Stimulated activated naive CD4-positive, alpha-beta T cell (primary cell): ENCODE data around the gene OR8B12.
"Not testable (repeated sequence)": the region's sequence is repeated elsewhere in the genome, so short reads cannot be mapped to it uniquely, and the experiment has no call there.

Experiments
- DNase-seq, 6 experiments: peaks; one replicate each; lab custom pipeline; 2025; lab: John Stamatoyannopoulos, UW

Gene OR8B12

DNA sequence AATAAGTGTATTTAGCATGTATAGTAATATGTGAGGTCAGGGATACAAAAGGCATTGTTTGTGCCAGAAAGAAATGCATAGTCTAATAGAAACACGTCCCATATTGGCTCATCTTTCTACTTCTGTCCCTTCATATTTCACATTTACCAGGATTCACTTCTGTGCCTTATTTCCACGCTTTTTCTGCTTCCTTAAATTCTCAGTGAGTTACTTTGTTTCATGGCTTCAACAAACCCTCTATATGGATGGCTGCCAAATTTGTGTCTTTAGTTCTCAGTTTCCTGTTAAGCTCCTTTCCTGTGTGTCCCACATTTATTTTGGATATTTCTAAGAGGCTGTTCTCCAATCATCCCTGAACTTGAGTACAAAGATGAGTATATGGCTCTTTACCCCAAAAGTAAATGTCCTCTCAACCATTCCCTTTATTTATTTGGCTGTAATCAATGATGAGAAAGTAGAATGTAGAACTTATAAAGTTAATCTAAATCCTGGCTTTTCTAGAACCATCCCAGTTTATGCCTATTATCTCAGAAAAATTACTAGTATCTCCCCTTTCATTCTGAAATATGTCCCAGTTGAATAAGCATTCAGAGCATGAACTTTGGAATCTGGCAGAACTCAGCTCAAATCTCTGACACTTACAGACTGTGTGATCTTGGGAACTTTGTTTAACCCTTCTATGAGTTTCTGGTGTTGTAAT is 23.5 kb downstream of the OR8B12 start:
- DNase-seq, result no peak

- no peak for DNase-seq
These were observed 24.4 kb downstream of the OR8B12 start for GRCh38 chr11:124518989-124519451.

DNA sequence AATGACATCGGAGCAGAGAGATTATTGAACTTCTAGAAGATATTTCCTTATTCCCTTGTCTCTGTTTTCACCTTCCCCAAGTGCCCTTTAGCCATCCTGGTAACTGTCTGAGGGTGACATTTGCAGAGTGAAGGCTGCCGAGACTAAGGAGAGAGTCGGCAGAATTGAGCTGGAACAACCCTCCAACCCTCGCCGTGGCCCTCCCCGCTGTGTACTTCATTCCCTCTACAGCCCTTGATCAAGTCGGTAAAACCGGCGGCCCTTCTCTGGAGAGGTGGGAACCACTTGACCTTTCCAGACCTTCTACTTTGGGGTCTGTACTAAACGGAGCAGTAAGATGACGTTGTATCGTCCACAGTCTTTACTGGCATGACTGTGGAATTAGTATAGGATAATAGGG is 26.1 kb downstream of the OR8B12 start:
- no peak for DNase-seq

DNA sequence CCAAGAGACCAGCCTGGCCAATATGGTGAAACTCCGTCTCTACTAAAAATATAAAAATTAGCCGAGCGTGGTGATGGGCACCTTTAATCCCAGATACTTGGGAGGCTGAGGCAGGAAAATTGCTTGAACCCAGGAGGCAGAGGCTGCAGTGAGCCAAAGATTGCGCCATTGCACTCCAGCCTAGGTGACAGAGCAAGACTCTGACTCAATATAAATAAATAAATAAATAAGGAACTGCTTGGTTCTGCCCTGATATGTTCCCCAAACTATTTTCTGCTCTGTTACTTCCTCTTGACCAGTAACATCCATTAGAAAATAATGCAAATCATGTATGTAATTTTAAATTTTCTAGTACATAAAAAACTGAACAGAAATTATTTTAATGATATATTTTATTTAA is 28.8 kb downstream of the OR8B12 start:
- DNase-seq, result not testable (repeated sequence)

GRCh38 chr11:124514131-124514530 is 29.3 kb downstream of the OR8B12 start:
- DNase-seq, result no peak

DNA sequence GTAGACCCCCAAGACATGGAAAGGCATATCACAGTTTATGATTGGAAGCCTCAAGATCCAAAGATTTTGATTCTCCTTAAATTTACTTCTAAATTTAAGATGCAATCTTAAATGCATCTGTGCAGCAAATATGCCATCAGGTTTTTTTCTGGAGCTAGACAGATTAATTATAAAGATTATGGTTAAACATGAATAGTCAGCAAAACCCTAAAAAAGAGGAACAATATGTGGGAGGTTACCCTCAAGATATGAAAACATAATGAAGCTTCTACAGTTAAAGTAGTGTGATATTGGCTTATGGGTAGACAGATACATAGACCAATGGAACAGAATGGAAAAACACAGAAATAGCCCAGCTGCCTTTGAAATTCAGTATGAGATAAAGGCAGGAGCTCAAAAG is 31.7 kb downstream of the OR8B12 start:
- no peak for DNase-seq

GRCh38 chr11:124510279-124510678 is 33.2 kb downstream of the OR8B12 start:
- DNase-seq, result no peak

DNA sequence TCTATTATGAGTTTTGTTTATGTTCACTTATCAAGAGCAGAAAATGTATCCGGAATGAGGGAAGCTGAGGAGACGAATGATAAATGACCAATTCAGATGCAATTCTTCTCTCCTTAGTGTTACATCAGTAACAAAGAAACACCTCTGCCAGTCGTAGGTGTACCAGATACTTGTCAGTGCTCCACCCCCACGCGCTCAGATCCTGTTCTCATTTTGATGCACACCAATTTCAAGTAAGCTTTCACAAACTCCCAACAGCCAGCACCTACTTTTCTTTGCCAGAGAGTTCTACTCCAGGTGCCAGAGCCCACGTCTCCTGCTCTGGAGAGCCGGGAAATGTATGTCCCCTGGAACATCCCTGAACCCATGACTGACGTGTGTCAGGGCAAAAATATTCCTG is 43.7 kb downstream of the OR8B12 start:
- no peak for DNase-seq

DNA sequence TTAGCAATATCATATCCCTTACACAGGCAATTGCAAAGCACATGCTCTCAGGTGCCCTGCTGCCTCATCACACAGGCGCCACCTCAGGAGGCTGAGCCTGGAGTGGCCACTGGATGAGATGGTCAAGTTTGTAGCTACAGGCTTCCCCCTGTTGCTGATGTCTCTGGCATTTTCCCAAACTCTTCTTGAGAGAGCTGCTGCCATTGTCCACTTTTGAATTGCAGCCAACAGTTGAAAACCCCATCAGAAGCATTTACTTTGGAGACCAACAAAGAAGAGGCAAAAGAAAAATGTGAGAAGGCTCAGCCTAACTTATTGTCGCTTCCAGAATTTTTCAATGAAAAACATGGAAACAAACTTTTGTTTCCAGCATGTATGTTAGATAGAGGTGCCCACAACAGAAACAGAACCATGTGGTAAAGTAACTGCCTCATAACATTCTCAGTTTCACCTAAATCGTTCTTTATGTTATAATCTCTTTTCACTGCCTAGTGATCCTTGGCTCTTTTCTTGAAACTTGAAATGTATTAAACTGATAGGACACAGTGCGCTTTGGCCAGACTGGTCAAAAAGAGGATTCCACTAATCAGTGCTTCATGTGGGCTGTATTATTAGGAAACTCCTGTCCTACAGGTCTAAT is 50.3 kb downstream of the OR8B12 start:
- no peak for DNase-seq
